ENCODE measurements around the gene HOXB4. TPM values are rescaled to one million over a fixed set of nuclear protein-coding genes. Genes with fewer than 3 reads are reported as not detected.

HOXB4 gene
- total RNA-seq, 1 experiment from 2014 or later, result 9.7 TPM

DNA sequence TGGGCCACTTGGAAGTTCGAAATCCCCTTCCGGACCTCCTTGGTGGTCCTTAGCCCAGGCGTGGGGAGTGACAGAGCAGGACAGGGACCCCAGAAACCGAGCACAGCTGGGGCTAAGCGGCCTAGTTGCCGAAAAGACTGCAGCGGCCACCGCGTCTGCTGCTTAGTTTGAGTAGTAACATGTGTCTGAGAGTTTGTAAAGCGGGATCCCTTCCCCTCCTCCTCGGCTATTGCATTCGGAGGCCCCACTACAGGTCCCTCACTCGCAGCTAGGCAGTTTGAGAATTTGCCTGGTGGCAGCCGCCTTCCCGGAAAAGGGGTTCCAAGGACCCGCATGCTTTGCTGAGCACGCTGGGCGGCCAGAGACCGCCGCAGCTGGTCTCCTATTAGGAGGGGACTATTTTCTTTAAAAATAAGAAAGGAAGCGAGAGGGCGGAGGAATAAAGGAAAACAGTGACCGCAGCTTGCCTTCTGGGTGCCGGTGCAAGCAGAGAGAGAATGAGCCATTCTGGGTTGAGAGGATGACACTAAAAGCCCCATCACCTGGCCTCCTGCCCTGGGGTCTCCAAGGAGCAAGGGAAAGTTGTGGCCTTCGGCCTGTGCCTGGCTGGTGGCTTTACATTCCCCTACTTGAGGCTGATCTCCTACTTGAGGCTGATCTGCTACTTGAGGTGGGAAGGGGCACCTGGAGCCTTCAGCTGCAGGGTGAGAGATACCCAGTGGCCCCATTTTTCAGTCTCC, 16.6 kb upstream of the HOXB4 start:
- TF ChIP-seq, protein P1, sequence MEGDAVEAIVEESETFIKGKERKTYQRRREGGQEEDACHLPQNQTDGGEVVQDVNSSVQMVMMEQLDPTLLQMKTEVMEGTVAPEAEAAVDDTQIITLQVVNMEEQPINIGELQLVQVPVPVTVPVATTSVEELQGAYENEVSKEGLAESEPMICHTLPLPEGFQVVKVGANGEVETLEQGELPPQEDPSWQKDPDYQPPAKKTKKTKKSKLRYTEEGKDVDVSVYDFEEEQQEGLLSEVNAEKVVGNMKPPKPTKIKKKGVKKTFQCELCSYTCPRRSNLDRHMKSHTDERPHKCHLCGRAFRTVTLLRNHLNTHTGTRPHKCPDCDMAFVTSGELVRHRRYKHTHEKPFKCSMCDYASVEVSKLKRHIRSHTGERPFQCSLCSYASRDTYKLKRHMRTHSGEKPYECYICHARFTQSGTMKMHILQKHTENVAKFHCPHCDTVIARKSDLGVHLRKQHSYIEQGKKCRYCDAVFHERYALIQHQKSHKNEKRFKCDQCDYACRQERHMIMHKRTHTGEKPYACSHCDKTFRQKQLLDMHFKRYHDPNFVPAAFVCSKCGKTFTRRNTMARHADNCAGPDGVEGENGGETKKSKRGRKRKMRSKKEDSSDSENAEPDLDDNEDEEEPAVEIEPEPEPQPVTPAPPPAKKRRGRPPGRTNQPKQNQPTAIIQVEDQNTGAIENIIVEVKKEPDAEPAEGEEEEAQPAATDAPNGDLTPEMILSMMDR (conservative IDR thresholded peaks at IDR 0.05; ENCODE audit: low read depth, low read length), result no peak
- TF ChIP-seq EZH2 (IDR thresholded peaks at IDR 0.05; ENCODE audit: borderline replicate concordance, low read depth, low read length, poor library complexity, severe bottlenecking), result no peak
- no peak for DNase-seq (ENCODE audit: low spot score)
- Histone ChIP-seq H3K36me3 (ENCODE audit: insufficient read depth, low read length, poor library complexity, severe bottlenecking) (peaks cover 12% of the 10 kb centered on the region), H3K27ac (ENCODE audit: low read depth, low read length, poor library complexity, severe bottlenecking) (peak overlapping the region; percentile 77), H3K9me3 (ENCODE audit: low read depth, low read length, poor library complexity, severe bottlenecking) (no peaks in the 10 kb centered on the region), H3K4me1 (ENCODE audit: insufficient read depth, low read length, poor library complexity, severe bottlenecking) (peaks cover 36% of the 10 kb centered on the region), H3K27me3 (replicated peaks; ENCODE audit: insufficient read depth, low read depth, low read length, poor library complexity) (no peaks in the 10 kb centered on the region), H3K4me3 (ENCODE audit: low read depth, low read length, poor library complexity, severe bottlenecking) (no peak overlapping the region)
- BruUV-seq (replicated peaks), result no TSS peak
- CTCF ChIA-PET, result interaction anchor here (0.6 to 0.8 kb wide), 4 partner anchors 53 to 368 kb away, joined by 3 to 4 read pairs (median 4); no protein-coding TSS in a partner anchor
- intact Hi-C loops (cut with micrococcal nuclease; ENCODE audit: unreplicated experiment), result no loop called here
- POLR2A ChIA-PET (ENCODE audit: low non-redundant PET), result no interaction called here

DNA sequence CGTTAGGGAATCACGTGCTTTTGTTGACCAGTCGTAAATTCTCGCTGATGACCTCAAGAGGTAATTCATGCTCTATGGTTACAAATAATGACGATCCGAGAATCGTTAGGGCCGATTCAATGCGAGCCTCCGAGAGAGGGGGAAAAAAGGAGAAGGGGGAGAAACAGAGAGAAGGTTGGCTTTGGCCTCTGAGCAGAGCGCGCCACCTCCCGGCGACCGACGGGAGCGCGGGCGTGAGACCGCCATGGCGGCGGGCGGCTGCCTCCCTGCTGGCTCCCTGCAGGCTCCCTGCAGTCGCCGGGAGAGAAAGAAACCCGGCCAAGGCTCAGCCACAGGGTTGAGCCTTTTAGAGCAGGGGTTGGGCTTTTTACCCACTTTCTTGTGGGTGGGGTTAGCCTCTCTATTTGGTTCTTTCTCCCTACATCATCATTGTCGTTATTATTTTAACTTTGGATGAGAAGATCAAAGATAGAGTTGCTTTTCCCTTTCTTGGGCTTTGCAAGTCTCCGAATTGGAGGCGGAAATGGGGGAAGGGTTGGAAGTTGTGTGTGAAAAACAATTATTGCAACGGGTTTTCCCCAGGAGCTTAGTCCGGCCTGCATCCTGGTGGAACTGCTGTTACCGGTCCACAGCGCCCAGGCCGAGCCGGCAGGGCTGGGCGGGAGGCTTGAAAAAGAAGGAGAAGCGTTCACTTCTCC, 15.8 kb upstream of the HOXB4 start:
- POLR2A ChIA-PET (ENCODE audit: low non-redundant PET), result no interaction called here
- peaks cover 42% of the 10 kb centered on the region for H3K4me1 ChIP-seq (ENCODE audit: insufficient read depth, low read length, poor library complexity, severe bottlenecking)
- intact Hi-C loops (cut with micrococcal nuclease; ENCODE audit: unreplicated experiment), result no loop called here

DNA sequence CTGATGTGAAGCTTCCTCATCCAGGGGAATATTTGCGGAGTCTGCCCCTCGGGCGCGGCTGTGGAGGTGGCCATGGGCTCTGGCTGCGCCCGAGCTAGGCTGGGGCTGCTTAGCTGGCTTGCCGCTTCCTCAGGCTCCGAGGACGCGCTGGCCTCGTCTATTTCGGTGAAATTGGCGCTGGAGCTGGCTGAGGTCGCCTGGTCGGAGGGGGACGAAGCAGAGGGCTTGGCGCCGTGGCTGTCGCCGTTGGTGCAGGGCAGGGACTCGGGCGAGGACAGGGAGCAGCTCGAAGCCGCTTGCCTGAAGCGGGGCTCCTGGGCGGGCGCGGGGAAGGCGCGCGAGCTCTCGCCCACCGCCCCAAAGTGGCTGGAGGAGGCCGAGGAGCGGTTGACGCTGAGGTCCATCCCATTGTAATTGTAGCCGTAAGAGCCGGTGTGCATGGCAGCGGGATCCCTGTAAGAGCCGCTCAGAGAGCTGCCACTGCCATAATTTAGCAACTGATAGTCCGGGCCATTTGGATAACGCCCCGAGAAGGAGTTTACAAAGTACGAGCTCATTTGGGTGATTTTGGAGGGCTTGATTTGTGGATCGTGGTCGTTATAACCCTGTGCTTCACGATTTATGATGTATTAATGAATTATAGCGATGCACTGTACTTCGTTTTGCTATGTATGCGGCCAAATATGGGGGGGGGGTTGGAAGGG, 15.1 kb upstream of the HOXB4 start, which contains the start of gene HOXB5:
Gene HOXB5 (minus strand): TSS at position 654 of the 704 bp plus-strand sequence. CDS start 97 bp downstream, at position 557.
- H3K27me3 ChIP-seq (replicated peaks; ENCODE audit: insufficient read depth, low read depth, low read length, poor library complexity), result no peaks in the 10 kb centered on the region
- CTCF ChIA-PET, result interaction anchor here (0.7 to 1.5 kb wide), 6 partner anchors 9 to 285 kb away, joined by 3 to 4 read pairs (median 3); no protein-coding TSS in a partner anchor
- peak within 1 kb of the TSS; percentile 5 for H3K4me3 ChIP-seq (ENCODE audit: low read depth, low read length, poor library complexity, severe bottlenecking)
- peaks cover 12% of the 10 kb centered on the region for H3K36me3 ChIP-seq (ENCODE audit: insufficient read depth, low read length, poor library complexity, severe bottlenecking)
- H3K27ac ChIP-seq (ENCODE audit: low read depth, low read length, poor library complexity, severe bottlenecking), result peak within 1 kb of the TSS; percentile 77
- no peak for TF ChIP-seq EZH2 (IDR thresholded peaks at IDR 0.05; ENCODE audit: borderline replicate concordance, low read depth, low read length, poor library complexity, severe bottlenecking)
- TF ChIP-seq, protein P1 (conservative IDR thresholded peaks at IDR 0.05; ENCODE audit: low read depth, low read length), result no peak
- DNase-seq (ENCODE audit: low spot score), result no peak
- H3K4me1 ChIP-seq (ENCODE audit: insufficient read depth, low read length, poor library complexity, severe bottlenecking), result peaks cover 46% of the 10 kb centered on the region
- POLR2A ChIA-PET (ENCODE audit: low non-redundant PET), result no interaction called here
- no TSS peak for BruUV-seq (replicated peaks)
- H3K9me3 ChIP-seq (ENCODE audit: low read depth, low read length, poor library complexity, severe bottlenecking), result no peaks in the 10 kb centered on the region
- intact Hi-C loops (cut with micrococcal nuclease; ENCODE audit: unreplicated experiment), result no loop called here

More for the DNA sequence above, 15.8 kb upstream of the HOXB4 start:
- peak overlapping the region; percentile 5 for H3K4me3 ChIP-seq (ENCODE audit: low read depth, low read length, poor library complexity, severe bottlenecking)
- CTCF ChIA-PET, result interaction anchor here (0.6 to 0.8 kb wide), 5 partner anchors 52 to 367 kb away, joined by 3 to 5 read pairs (median 4); no protein-coding TSS in a partner anchor
- peak; percentile 93 for DNase-seq (ENCODE audit: low spot score)
- no peaks in the 10 kb centered on the region for H3K9me3 ChIP-seq (ENCODE audit: low read depth, low read length, poor library complexity, severe bottlenecking)
- H3K27ac ChIP-seq (ENCODE audit: low read depth, low read length, poor library complexity, severe bottlenecking), result peak overlapping the region; percentile 77
- H3K36me3 ChIP-seq (ENCODE audit: insufficient read depth, low read length, poor library complexity, severe bottlenecking), result peaks cover 12% of the 10 kb centered on the region
- TF ChIP-seq, protein P1 (conservative IDR thresholded peaks at IDR 0.05; ENCODE audit: low read depth, low read length), result peak; percentile 96
- no peak for TF ChIP-seq EZH2 (IDR thresholded peaks at IDR 0.05; ENCODE audit: borderline replicate concordance, low read depth, low read length, poor library complexity, severe bottlenecking)
- no TSS peak for BruUV-seq (replicated peaks)
- no peaks in the 10 kb centered on the region for H3K27me3 ChIP-seq (replicated peaks; ENCODE audit: insufficient read depth, low read depth, low read length, poor library complexity)

Data from A673 (cell line).